LHCN-M2 (cell line): ENCODE measurements around the gene BRD3. TPM values are rescaled to one million over a fixed set of nuclear protein-coding genes. Genes with fewer than 3 reads are reported as not detected.

Source experiments
- DNase-seq: peaks from one replicate; pipeline ENCODE4 v3.0.0-alpha.2; 2012; ENCODE audit warnings: low read depth
- total RNA-seq: library from RNA; depleted of rRNA; stranded (reverse); fragments of >200 nt; gene quantifications from 2 replicates; pipeline ENCODE4 v1.2.3, GENCODE V29; 2014

The BRD3 gene
- total RNA-seq, 1 experiment from 2014 or later = 6.3 TPM

- DNase-seq = no peak
These were observed 28.2 kb downstream of the BRD3 start for GRCh38 chr9:134039386-134040175.

- no peak for DNase-seq
These were observed 30.2 kb downstream of the BRD3 start for GRCh38 chr9:134037641-134038040.

GRCh38 chr9:134036130-134036529 is 31.7 kb downstream of the BRD3 start:
- DNase-seq = no peak

GRCh38 chr9:134035041-134036039 is 32.5 kb downstream of the BRD3 start:
- DNase-seq = no peak

- no peak for DNase-seq
These were observed 33.4 kb downstream of the BRD3 start for GRCh38 chr9:134034215-134035040.

- no peak for DNase-seq
These were observed 34.2 kb downstream of the BRD3 start for GRCh38 chr9:134033516-134034214.

GRCh38 chr9:134032456-134033222 is 35.2 kb downstream of the BRD3 start:
- DNase-seq = no peak

GRCh38 chr9:134031783-134032182 is 36.0 kb downstream of the BRD3 start:
- DNase-seq = no peak

GRCh38 chr9:134030821-134031470 is 36.9 kb downstream of the BRD3 start:
- DNase-seq = no peak

GRCh38 chr9:134029248-134030226 is 38.3 kb downstream of the BRD3 start:
- DNase-seq = no peak

- no peak for DNase-seq
These were observed 39.1 kb downstream of the BRD3 start for GRCh38 chr9:134028575-134029247.

- no peak for DNase-seq
These were observed 39.8 kb downstream of the BRD3 start for GRCh38 chr9:134028076-134028475.

- no peak for DNase-seq
These were observed 40.3 kb downstream of the BRD3 start for GRCh38 chr9:134027561-134027960.

GRCh38 chr9:134026981-134027380 is 40.8 kb downstream of the BRD3 start:
- DNase-seq = no peak

GRCh38 chr9:134026581-134026980 is 41.2 kb downstream of the BRD3 start:
- no peak for DNase-seq

- DNase-seq = peak; percentile 22
These were observed 42.0 kb downstream of the BRD3 start for GRCh38 chr9:134025606-134026541.
